IMR-90 (cell line): Measurements from ENCODE around the gene CD5L. TPM values are rescaled to one million over a fixed set of nuclear protein-coding genes. Genes with fewer than 3 reads are reported as not detected.

Source experiments
- ATAC-seq: fragments of 200-7000 bp; cut with Tn5 transposase; 2 replicates; pipeline ENCODE4 v1.9.1; 2020; ENCODE audit warnings: low read depth, mild to moderate bottlenecking, moderate library complexity
- BruUV-seq: library from RNA; stranded (reverse); fragments of 400-500 nt; replicated peaks from 2 replicates; lab custom pipeline; 2021; lab: Mats Ljungman, UMichigan
- CTCF ChIA-PET: fragments of 300-600 bp; formaldehyde crosslinking; extraction: SDS; loops from one replicate; lab custom pipeline; 2021; ENCODE audit warnings: antibody characterized with exemption; lab: Yijun Ruan, JAX
- POLR2A ChIA-PET: fragments of 300-600 bp; sonication (Branson Sonifier 250); formaldehyde crosslinking; loops from one replicate; lab custom pipeline; 2022; ENCODE audit warnings: antibody characterized with exemption; ENCODE audit not compliant: unreplicated experiment; lab: Charles Lee
- DNase-seq: peaks from one replicate; pipeline ENCODE4 v3.0.0; 2013
- H2AFZ ChIP-seq: replicated peaks from 2 replicates; pipeline ENCODE3; 2013; ENCODE audit warnings: low read length, mild to moderate bottlenecking; ENCODE audit not compliant: poor library complexity
- H2AK5ac ChIP-seq: 2 replicates; pipeline ENCODE4 v1.6.1; 2013; ENCODE audit warnings: low read depth, low read length, inconsistent platforms
- H2AK9ac ChIP-seq: replicated peaks from 2 replicates; pipeline ENCODE3; 2013; ENCODE audit warnings: mild to moderate bottlenecking, low read depth, low read length, moderate library complexity; ENCODE audit not compliant: poor library complexity
- H2BK120ac ChIP-seq: 2 replicates; pipeline ENCODE4 v1.6.1; 2013; ENCODE audit warnings: low read depth, low read length, inconsistent platforms
- H2BK15ac ChIP-seq: 3 replicates; pipeline ENCODE4 v1.6.1; 2013; ENCODE audit warnings: low read depth, low read length, inconsistent platforms
- H2BK20ac ChIP-seq: 2 replicates; pipeline ENCODE4 v1.6.1; 2013; ENCODE audit warnings: low read depth, mild to moderate bottlenecking, inconsistent platforms, low read length, moderate library complexity
- H2BK5ac ChIP-seq: 2 replicates; pipeline ENCODE4 v1.6.1; 2013; ENCODE audit warnings: mild to moderate bottlenecking, low read depth, low read length, inconsistent platforms; ENCODE audit not compliant: poor library complexity, severe bottlenecking
- H3K14ac ChIP-seq: replicated peaks from 2 replicates; pipeline ENCODE4 v1.6.1; 2013; ENCODE audit warnings: low read depth, low read length, inconsistent platforms
- H3K18ac ChIP-seq: 2 replicates; pipeline ENCODE4 v1.6.1; 2013; ENCODE audit warnings: low read depth, low read length, control low read depth
- H3K23ac ChIP-seq: 2 replicates; pipeline ENCODE4 v1.6.1; 2013; ENCODE audit warnings: low read depth, low read length, inconsistent platforms
- H3K27ac ChIP-seq: 2 replicates; pipeline ENCODE4 v1.5.1; 2013; ENCODE audit warnings: mild to moderate bottlenecking, control low read depth, low read length; ENCODE audit not compliant: insufficient read depth
- H3K27me3 ChIP-seq: 2 replicates; pipeline ENCODE4 v1.6.1; 2013; ENCODE audit warnings: low read length; ENCODE audit not compliant: control insufficient read depth, insufficient read depth
- H3K36me3 ChIP-seq: 2 replicates; pipeline ENCODE4 v1.6.1; 2013; ENCODE audit warnings: low read length, mixed read lengths; ENCODE audit not compliant: control insufficient read depth, insufficient read depth
- H3K4ac ChIP-seq: 2 replicates; pipeline ENCODE4 v1.6.1; 2013; ENCODE audit warnings: low read depth, low read length, inconsistent platforms
- H3K4me1 ChIP-seq: 2 replicates; pipeline ENCODE4 v1.6.1; 2013; ENCODE audit warnings: low read length, mixed read lengths; ENCODE audit not compliant: control insufficient read depth, insufficient read depth
- H3K4me2 ChIP-seq: 2 replicates; pipeline ENCODE4 v1.6.1; 2013; ENCODE audit warnings: low read depth, mild to moderate bottlenecking, control low read depth, low read length, moderate library complexity
- H3K4me3 ChIP-seq: 2 replicates; pipeline ENCODE4 v1.5.1; 2013; ENCODE audit warnings: low read depth, mild to moderate bottlenecking, control low read depth, low read length, moderate library complexity; ENCODE audit not compliant: insufficient read depth
- H3K56ac ChIP-seq: 2 replicates; pipeline ENCODE4 v1.6.1; 2013; ENCODE audit warnings: low read length, inconsistent platforms; ENCODE audit not compliant: insufficient read depth; ENCODE audit errors: extremely low read depth
- H3K79me1 ChIP-seq, 2 experiments: 2 replicates each; pipeline ENCODE4 v1.6.1; 2013; ENCODE audit warnings: low read length in 2 of 2, inconsistent platforms in 1 of 2, low read depth in 1 of 2
- H3K9ac ChIP-seq: 2 replicates; pipeline ENCODE4 v1.6.1; 2013; ENCODE audit warnings: low read depth, low read length, control low read depth
- H3K9me1 ChIP-seq: 2 replicates; pipeline ENCODE4 v1.6.1; 2013; ENCODE audit warnings: low read length, inconsistent platforms; ENCODE audit not compliant: insufficient read depth
- H3K9me3 ChIP-seq: 2 replicates; pipeline ENCODE4 v1.6.1; 2013; ENCODE audit warnings: low read length; ENCODE audit not compliant: control insufficient read depth, insufficient read depth
- H4K20me1 ChIP-seq: 2 replicates; pipeline ENCODE4 v1.6.1; 2013; ENCODE audit warnings: low read length, inconsistent platforms; ENCODE audit not compliant: insufficient read depth
- H4K5ac ChIP-seq: 2 replicates; pipeline ENCODE4 v1.6.1; 2013; ENCODE audit warnings: mild to moderate bottlenecking, low read depth, low read length, control low read depth
- H4K8ac ChIP-seq, 2 experiments: 2 replicates each; pipeline ENCODE4 v1.6.1; 2013; ENCODE audit warnings: low read depth in 2 of 2, low read length in 2 of 2, control low read depth in 1 of 2, inconsistent platforms in 1 of 2
- H4K91ac ChIP-seq: 2 replicates; pipeline ENCODE4 v1.6.1; 2013; ENCODE audit warnings: low read depth, low read length, inconsistent platforms; ENCODE audit not compliant: insufficient read depth
- CHD1 ChIP-seq: IDR thresholded peaks from 2 replicates; pipeline ENCODE4 v1.6.1; 2012; ENCODE audit warnings: low read depth, low read length, improper control_type of control experiment
- WGBS, 2 experiments: methylation state at CpG; one replicate each; pipeline versions ENCODE4 v1.1.5 to v1.1.7; 2013; ENCODE audit warnings: missing lambda C conversion rate in 2 of 2; ENCODE audit not compliant: insufficient read length in 1 of 2; ENCODE audit errors: extremely low coverage in 2 of 2; 5-methylcytosine and 5-hydroxymethylcytosine counted together
- dilution Hi-C: fragments of 300-500 bp; cut with HindIII; formaldehyde crosslinking; loops from one replicate; pipeline ENCODE4 v1.14.3; 2018; ENCODE audit warnings: low sequenced_read_pairs; ENCODE audit not compliant: unreplicated experiment
- in situ Hi-C: fragments of 300-500 bp; cut with MboI; formaldehyde crosslinking; loops from 3 replicates; pipeline ENCODE4 v1.14.3; 2019; ENCODE audit warnings: low sequenced_read_pairs, inconsistent platforms, mixed read lengths
- intact Hi-C: fragments of 100-400 bp; cut with micrococcal nuclease; formaldehyde crosslinking; loops from 2 replicates; pipeline ENCODE4 v1.10.0; 2022
- polyA plus RNA-seq, 3 experiments: library from polyadenylated mRNA; depleted of rRNA; stranded (reverse); fragments of >200 nt; gene quantifications; 2 replicates each; pipeline ENCODE4 v1.2.3, GENCODE V29; 2012; ENCODE audit warnings: low replicate concordance in 1 of 3
- total RNA-seq: library from RNA; depleted of rRNA; stranded (reverse); fragments of >200 nt; gene quantifications from 2 replicates; pipeline ENCODE4 v1.2.3, GENCODE V29; 2012

The CD5L gene
- total and polyA plus RNA-seq, 2 of the 4 experiments (the other 2 are of a cell fraction) = not detected

DNA sequence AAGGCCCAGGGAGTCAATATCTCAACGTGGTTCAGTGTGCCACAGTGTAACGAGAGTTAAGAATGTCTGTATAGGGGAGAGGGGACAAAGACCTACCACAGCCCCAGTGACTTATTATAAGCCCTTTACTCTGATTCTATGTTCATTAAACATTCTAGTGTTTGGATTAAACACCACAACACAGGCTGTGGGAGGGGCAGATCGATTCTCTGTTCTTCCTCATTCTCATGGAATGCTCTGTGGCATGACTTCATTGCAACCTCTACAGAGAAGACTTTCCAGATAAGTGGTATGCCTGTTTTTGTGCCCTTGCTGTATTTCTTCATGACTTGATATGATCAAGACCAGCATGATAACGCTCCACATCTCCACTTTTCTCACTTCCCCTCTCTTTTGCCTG lies 39.0 kb upstream of the CD5L start:
- TF ChIP-seq CHD1 = no peak
- H2AFZ ChIP-seq = no peak overlapping the region
- no TSS peak for BruUV-seq
- no peaks in the 10 kb centered on the region for H3K9me1 ChIP-seq
- in situ Hi-C loops = no loop called here
- no peak overlapping the region for H3K56ac ChIP-seq
- H4K8ac ChIP-seq = no peak overlapping the region
- no peak overlapping the region for H2BK120ac ChIP-seq
- no peak overlapping the region for H2BK15ac ChIP-seq
- no peak overlapping the region for H4K5ac ChIP-seq
- H3K27me3 ChIP-seq = no peaks in the 10 kb centered on the region
- no peak overlapping the region for H2BK20ac ChIP-seq
- ATAC-seq (no peak), DNase-seq (no peak)
- H3K27ac ChIP-seq = no peak overlapping the region
- no peak overlapping the region for H2BK5ac ChIP-seq
- no peaks in the 10 kb centered on the region for H4K20me1 ChIP-seq
- no peaks in the 10 kb centered on the region for H3K9me3 ChIP-seq
- H3K23ac ChIP-seq = no peak overlapping the region
- no peak overlapping the region for H3K4ac ChIP-seq
- no peak overlapping the region for H4K91ac ChIP-seq
- H3K4me2 ChIP-seq = no peak overlapping the region
- H3K4me1 ChIP-seq = no peaks in the 10 kb centered on the region
- H3K36me3 ChIP-seq = no peaks in the 10 kb centered on the region
- no peak overlapping the region for H3K14ac ChIP-seq
- no peaks in the 10 kb centered on the region for H3K79me1 ChIP-seq
- WGBS, 2 experiments = no CpG with 5 or more reads among the region's 4 CpGs
- ChIA-PET CTCF (interaction anchor here (0.8 kb wide), 1 partner anchor 11 kb away, joined by 3 read pairs; no protein-coding TSS in a partner anchor), POLR2A (no interaction called here)
- H3K9ac ChIP-seq = no peak overlapping the region
- intact Hi-C loops = no loop called here
- dilution Hi-C loops = no loop called here
- H3K4me3 ChIP-seq = no peak overlapping the region
- H2AK5ac ChIP-seq = no peak overlapping the region
- H3K18ac ChIP-seq = no peak overlapping the region
- H2AK9ac ChIP-seq = no peak overlapping the region
